Measurements from ENCODE around the gene CLCN6.

Gene CLCN6

DNA sequence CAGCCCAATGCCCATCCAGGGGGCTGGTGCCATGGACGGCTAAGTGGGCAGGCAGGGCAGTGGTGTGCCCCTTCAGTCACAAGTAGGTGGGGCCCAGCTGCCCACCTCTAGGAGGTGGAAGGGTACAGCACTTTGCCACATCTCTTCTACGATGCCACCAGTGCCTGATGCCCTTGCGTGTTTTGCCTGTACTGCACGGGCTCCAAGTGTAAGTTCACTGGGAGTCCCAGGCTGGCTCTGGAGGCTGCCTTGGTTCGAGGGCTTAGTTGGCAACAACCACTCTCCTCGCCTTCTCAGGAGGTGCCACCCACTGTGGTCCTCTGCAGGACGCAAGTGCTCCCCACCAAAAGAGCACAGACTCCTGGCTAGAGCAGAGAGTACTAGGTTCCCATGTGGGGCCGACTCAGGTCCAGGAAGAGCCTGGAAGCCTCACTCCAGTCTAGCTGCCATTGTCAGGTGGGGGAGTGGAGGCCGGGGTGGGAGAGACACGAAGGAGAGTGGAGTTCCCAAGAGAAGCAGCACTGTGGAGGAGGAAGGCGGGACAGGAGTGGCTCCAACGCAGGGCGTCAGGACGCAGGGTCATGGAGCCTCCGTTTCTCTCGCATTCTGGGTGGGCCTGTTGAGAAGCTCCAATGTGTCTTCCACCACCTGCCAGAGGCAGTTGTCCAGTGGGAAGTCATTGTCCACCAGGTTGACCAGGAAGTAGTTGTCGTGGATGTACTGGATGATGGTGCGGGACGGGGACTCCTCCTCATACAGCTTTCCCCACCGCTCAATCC, 15.7 kb upstream of the CLCN6 start:
- TF ChIP-seq POLR2A (IDR thresholded peaks at IDR 0.05; ENCODE audit: low read depth, low read length) = no peak
- TF ChIP-seq POLR2AphosphoS5 (IDR thresholded peaks at IDR 0.05; ENCODE audit: low read depth, low read length) = no peak
- no peak for TF ChIP-seq TAF1 (IDR thresholded peaks at IDR 0.05; ENCODE audit: borderline replicate concordance, low read depth, low read length)
- DNase-seq (ENCODE audit: insufficient read length) = no peak
- no peak for FAIRE-seq

DNA sequence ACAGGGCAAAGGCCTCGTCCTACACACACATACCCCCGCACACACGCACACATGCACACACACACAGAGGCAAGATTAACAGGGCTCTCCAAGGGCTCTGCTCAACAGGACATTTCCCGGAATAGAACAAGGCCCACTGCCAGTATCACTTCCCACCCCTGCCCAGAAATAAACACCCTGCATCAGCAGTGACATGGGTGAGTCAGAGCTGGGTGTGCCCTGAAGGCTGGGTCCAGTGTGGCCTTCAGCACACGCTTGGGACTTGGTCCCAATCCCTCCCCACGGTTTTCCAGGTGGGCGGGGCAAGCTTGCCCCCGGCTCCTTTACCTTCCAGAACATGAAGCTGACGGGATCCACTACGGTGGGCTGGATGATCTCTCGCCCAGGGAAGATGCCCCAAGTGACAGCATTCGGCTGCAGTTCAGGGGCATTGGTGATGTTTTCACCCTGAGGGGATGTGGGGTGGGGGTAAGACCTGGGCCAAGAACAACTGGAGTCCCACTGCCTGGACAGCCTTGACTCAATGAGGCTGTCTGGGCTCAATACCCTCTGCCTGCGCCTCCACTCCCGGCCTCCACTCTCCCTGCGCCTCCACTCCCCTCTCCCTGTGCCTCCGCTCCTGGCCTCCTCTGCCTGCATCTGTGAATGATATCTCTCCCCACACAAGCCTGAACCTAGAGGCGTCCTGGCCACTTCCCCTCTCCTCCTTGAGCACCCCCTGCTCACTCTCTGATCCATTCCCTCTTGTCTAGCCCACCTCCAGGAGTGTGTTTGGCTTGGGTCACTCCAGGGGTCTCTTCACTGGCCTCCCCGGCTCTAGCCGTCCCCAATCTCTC, 14.9 kb upstream of the CLCN6 start:
- FAIRE-seq (no peak), DNase-seq (ENCODE audit: insufficient read length) (no peak)

DNA sequence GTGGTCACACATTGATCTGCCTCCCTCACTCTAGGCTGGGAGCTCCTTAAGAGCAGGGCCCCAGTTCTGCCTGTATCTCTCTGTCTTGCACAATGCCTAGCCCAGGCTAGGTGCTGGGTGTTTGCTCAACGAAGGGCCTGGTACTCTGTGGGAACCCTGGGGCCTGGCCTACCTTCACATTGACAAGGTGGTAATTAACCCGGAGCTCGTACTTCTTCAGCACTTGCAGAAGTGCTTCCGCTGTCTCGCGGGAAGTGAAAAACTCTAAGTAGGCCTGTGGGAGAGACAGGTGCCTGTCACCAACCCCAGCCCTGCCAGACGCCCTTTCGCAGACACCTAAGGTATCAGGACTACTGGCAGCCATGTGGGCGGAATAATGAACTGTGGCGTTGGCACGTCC, 13.9 kb upstream of the CLCN6 start:
- FAIRE-seq = no peak
- no peak for DNase-seq (ENCODE audit: insufficient read length)
- TF ChIP-seq TAF1 (IDR thresholded peaks at IDR 0.05; ENCODE audit: borderline replicate concordance, low read depth, low read length) (no peak), POLR2AphosphoS5 (IDR thresholded peaks at IDR 0.05; ENCODE audit: low read depth, low read length) (no peak), POLR2A (IDR thresholded peaks at IDR 0.05; ENCODE audit: low read depth, low read length) (no peak)

More for the DNA sequence above, 14.9 kb upstream of the CLCN6 start:
- no peak for TF ChIP-seq TAF1 (IDR thresholded peaks at IDR 0.05; ENCODE audit: borderline replicate concordance, low read depth, low read length)
- no peak for TF ChIP-seq POLR2AphosphoS5 (IDR thresholded peaks at IDR 0.05; ENCODE audit: low read depth, low read length)
- no peak for TF ChIP-seq POLR2A (IDR thresholded peaks at IDR 0.05; ENCODE audit: low read depth, low read length)

DNA sequence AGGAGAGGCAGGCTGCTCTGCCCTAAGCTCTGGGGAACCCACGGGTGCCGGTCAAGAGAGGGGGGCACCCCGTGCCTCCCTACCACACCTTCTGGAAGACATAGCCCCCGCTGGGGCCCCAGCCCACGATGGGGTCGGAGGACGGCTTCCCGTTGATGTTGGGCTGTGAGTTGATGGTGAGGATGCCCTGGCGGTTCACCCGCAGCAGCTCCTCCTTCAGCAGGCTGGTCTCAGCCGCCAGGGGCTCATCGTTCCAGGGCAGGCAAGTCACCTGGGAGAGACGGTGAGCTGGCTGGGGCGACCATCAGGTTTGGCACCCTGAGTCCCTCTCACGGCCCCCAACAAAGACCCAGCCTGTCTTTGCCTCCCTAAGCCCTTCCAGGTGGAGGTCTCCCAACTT, 12.2 kb upstream of the CLCN6 start:
- no peak for DNase-seq (ENCODE audit: insufficient read length)
- no peak for FAIRE-seq
- no peak for TF ChIP-seq POLR2A (IDR thresholded peaks at IDR 0.05; ENCODE audit: low read depth, low read length)
- TF ChIP-seq TAF1 (IDR thresholded peaks at IDR 0.05; ENCODE audit: borderline replicate concordance, low read depth, low read length) = no peak
- TF ChIP-seq POLR2AphosphoS5 (IDR thresholded peaks at IDR 0.05; ENCODE audit: low read depth, low read length) = no peak

DNA sequence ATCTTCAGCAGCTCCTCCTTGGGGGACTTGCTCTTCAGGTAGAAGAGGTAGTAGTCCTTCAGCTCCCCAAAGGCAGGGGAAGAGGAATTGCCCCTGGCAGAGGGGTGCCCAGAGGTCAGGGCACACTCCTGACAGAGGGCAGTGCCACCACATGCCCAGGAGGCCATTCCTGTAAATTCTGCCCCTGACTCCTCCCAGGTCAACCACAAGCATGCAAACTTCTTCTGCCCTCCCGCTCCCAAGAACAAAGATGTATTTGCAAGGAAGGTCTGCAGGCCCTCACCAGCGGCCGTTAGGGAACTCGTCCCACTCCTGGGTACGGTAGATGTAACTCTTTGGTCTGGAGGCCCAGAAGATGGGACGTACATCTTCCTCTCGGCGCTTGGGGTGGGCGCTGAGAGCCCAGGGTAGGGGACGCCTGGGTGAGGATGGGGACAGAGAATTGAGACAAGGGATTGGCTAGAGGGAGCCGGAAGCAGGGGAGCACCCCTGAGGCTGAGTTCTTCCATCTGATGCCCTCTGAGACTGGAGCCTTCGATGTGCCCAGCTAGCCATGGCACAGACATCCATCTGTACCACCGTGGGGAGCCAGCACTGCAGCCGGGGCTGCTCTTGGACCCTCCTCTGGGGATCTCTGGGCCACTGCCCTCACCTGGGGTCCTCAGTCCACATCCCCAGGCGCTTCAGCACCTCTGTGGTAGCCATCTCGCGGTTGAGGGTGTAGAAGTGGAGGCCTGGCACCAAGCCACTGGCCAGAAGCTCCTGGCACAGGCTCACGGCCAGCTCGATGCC, 11.3 kb upstream of the CLCN6 start:
- DNase-seq (ENCODE audit: insufficient read length) = no peak
- no peak for FAIRE-seq
- TF ChIP-seq TAF1 (IDR thresholded peaks at IDR 0.05; ENCODE audit: borderline replicate concordance, low read depth, low read length) = no peak

DNA sequence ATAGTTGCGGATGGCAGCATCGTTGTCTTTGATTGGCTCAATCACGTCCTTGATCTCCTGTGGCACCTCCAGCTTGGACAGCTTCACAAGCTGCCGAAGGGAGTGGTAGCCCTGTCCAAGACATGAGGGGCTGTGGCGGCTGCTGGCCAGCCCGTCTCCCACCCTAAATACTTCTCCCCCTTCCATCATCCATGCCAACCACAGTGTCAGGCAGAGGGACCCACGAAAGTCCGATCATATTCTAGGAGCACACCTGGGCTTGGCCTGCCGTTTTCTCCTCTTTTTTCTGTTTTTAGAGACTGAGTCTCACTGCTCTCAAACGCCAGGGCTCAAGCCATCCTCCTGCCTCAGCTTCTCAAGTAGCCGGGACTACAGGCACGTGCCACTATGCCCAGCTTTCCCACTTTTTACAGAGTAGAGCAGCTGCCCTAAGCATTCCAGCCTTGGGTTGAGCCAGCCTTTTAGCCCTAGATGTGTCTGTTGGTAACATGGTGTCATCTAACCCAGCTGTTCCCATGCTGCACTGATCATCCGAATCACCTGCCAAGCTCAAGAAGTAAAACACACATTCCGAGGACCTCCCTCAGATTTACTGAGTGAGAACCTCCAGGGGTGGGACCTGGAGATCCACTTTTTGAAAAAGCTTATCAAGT, 10.6 kb upstream of the CLCN6 start:
- FAIRE-seq (no peak), DNase-seq (ENCODE audit: insufficient read length) (no peak)
- no peak for TF ChIP-seq POLR2A (IDR thresholded peaks at IDR 0.05; ENCODE audit: low read depth, low read length)
- TF ChIP-seq POLR2AphosphoS5 (IDR thresholded peaks at IDR 0.05; ENCODE audit: low read depth, low read length) = no peak
- no peak for TF ChIP-seq TAF1 (IDR thresholded peaks at IDR 0.05; ENCODE audit: borderline replicate concordance, low read depth, low read length)

DNA sequence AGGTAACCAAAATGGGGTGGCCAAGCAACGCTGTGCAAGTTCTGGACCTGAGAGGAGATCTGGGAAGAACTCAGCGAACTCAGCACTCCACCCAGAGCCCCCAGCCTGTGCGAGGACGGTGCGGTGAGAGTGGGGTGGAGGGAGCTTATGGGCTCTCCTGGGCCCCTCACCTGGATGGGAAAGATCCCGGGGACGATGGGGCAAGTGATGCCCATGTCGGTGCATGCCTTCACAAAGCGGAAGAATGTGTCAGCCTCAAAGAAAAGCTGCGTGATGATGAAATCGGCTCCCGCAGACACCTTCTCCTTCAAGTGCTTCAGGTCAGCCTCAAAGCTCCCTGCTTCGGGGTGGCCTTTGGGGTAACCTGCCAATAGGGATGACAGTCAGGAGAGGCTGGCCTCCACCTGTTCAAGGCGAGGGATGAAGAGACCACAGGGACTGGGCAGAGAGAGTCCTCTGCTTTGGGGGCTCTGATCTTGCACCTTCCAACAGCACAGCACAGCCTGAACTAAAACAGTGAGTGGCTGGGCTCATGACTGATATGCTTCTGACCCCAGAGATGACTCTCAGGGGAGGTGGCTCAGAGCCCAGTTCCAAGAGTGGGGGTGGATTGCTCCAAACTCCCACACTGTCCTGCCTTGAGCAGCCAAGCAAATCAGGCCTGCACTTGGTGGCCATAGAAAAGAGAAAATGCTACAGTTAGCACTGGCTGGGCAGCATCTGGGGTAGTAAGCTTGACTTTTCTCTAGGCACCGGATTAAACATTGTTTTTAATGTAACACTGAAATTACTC, 9.8 kb upstream of the CLCN6 start:
- FAIRE-seq (no peak), DNase-seq (ENCODE audit: insufficient read length) (no peak)
- no peak for TF ChIP-seq POLR2A (IDR thresholded peaks at IDR 0.05; ENCODE audit: low read depth, low read length)
- no peak for TF ChIP-seq TAF1 (IDR thresholded peaks at IDR 0.05; ENCODE audit: borderline replicate concordance, low read depth, low read length)
- no peak for TF ChIP-seq POLR2AphosphoS5 (IDR thresholded peaks at IDR 0.05; ENCODE audit: low read depth, low read length)

DNA sequence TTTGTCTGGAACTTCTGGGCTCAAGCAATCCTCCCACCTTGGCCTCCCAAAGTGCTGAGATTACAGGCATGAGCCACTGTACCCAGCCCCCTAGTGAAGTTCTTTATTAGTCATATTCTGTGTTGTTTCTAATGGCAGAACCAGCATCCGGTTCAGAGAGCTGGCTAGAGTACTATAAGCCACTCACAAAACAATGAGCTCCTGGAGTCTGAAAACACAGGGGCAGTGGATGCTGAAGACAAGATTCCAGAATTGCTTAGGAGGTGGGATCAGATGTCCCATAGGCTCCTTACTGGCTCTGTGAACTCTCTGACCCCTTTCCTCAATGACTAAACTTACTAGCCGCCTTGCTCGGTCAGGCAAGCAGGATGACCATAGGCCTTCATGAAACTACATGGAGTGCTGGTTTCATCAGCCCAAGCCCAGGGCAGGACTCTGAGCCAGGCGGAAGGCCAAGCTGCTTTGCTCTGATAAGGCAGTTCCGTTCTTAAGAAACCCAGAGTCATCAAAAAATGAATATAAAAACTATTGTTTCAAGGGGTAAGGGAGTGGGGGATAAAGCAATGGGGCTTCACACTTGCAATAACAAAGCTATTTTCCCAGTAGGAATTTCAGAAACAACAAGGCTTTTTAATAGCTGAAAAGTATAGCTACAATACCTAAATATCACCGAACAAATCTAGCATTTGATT, 8.3 kb upstream of the CLCN6 start:
- TF ChIP-seq TAF1 (IDR thresholded peaks at IDR 0.05; ENCODE audit: borderline replicate concordance, low read depth, low read length) (no peak), POLR2AphosphoS5 (IDR thresholded peaks at IDR 0.05; ENCODE audit: low read depth, low read length) (no peak), POLR2A (IDR thresholded peaks at IDR 0.05; ENCODE audit: low read depth, low read length) (no peak)
- FAIRE-seq (no peak), DNase-seq (ENCODE audit: insufficient read length) (no peak)

DNA sequence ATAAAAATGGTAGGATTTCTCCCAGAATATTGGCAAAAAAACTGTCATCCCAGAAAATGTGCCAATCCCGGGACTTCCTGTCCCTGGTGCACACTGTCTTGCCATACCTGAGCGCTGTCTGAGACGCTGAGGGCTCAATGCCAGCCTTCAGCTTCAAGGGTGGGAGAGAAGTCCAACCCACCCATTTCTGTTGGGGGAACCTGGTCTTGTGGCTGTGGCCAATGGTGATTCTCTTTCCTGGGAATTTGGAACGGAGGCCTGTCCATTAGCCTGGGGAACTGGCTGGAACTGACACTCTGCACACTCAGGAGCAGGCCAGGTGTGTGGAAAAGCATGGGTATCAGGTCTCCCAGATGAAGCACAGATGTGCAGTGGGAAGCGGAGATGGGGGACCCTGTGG, 6.9 kb upstream of the CLCN6 start:
- DNase-seq (ENCODE audit: insufficient read length) = no peak
- no peak for TF ChIP-seq POLR2A (IDR thresholded peaks at IDR 0.05; ENCODE audit: low read depth, low read length)
- FAIRE-seq = no peak

DNA sequence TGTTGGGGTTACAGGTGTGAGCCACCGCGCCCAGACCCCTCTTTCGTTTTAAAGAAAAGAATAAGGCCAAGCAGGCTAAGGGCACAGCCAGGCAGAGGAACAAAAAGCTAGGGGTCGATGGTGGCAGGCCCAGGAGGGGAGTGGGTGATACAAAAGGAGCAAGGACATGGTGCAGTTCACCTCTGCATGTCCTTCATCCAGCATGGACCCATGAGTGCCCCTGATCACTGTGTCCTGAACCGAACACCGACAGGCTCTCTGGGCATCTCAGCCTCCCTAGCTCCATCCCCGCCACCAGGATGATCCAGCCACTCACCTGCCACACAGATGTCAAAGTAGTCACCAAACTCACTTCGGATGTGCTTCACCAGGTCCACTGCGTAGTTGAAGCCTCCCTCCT, 6.1 kb upstream of the CLCN6 start:
- no peak for FAIRE-seq
- TF ChIP-seq POLR2A (IDR thresholded peaks at IDR 0.05; ENCODE audit: low read depth, low read length) (no peak), POLR2AphosphoS5 (IDR thresholded peaks at IDR 0.05; ENCODE audit: low read depth, low read length) (no peak), TAF1 (IDR thresholded peaks at IDR 0.05; ENCODE audit: borderline replicate concordance, low read depth, low read length) (no peak)
- DNase-seq (ENCODE audit: insufficient read length) = no peak

Measured in GM12892 (cell line).